ENCODE data around the gene ALKBH6. TPM values are rescaled to one million over a fixed set of nuclear protein-coding genes. Genes with fewer than 3 reads are reported as not detected.

ALKBH6 gene
- total and polyA plus RNA-seq, 10 of the 15 experiments (the other 5 are each of a cell fraction or from before 2014, with no cell fraction given): 1.2 to 56.5 (median 36.1) TPM

DNA sequence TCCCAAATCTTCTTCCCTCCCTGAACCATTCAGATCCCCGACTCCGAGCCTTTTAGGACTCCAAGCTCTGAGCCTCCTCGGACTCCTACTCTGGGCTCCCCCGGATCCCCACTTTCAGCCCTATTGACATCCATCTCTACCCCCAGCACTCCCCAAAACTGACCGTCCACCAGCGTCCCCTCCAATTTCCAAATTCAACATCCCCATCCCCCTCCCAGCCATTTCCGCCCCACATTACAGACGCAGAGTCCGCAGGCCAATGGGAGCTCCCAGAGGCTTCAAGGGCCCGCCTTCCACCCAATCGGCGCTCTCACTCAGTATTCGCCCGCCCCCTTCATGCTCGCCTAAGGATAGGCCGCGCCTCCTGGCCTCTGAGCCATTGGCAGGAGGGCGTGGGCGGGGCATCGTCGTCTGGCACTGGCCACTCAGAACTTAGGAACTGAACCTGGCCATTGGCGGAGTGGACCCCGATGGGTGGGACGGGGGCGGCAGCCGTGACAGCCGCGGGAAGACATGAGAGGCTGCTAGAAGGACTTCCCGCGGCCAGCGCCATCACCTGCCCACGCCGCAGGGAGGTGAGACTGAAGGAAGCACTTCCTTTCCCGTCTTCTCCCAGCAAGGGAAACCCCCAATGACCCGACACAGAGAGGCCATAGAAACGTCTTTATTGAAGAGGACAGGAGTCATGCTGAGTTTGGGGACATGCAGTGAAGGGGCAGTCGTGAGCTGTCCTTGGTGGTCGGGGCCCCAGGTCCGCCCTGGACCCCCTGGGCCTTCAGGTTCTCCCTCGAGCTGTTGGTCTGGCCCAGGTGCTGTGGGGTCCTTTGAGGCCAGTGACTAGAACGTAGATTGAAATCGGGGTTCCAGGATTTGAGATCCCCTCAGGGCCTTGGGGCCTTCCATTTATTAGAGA is at the start of gene ALKBH6 (continued):
- 0 out of 2 replicates have a peak, but pooled peaks have one; percentile 46 for TF ChIP-seq NR2F1 (conservative IDR thresholded peaks at IDR 0.05)
- TF ChIP-seq NKRF (conservative IDR thresholded peaks at IDR 0.05): peak; percentile 88
- TF ChIP-seq RB1 (IDR thresholded peaks at IDR 0.05; ENCODE audit: borderline replicate concordance): peak; percentile 56; the same call in 1 of the 2 replicates
- no peak for TF ChIP-seq BMI1 (IDR thresholded peaks at IDR 0.05; ENCODE audit: borderline replicate concordance)
- peak; percentile 67 for TF ChIP-seq SMAD1 (IDR thresholded peaks at IDR 0.05; ENCODE audit: low read depth, partially characterized antibody)
- TF ChIP-seq KAT2A (conservative IDR thresholded peaks at IDR 0.05; ENCODE audit: control insufficient read depth, low read depth, low read length): no peak
- TF ChIP-seq POLR2AphosphoS2 (IDR thresholded peaks at IDR 0.05; ENCODE audit: low read depth, low read length): no peak
- TF ChIP-seq ZNF24 (IDR thresholded peaks at IDR 0.05): no peak
- TF ChIP-seq SRF (IDR thresholded peaks at IDR 0.05; ENCODE audit: low read depth in 2 of 2, low read length in 2 of 2): peak in 1 of 2 experiments; percentile 35; a peak in 1 of 4 replicates
- TF ChIP-seq CBFB (IDR thresholded peaks at IDR 0.05; ENCODE audit: low read depth): peak; percentile 29; the same call in 1 of the 2 replicates
- no peak for TF ChIP-seq CHD1 (IDR thresholded peaks at IDR 0.05; ENCODE audit: low read depth, low read length)
- no peak for TF ChIP-seq ZNF687 (IDR thresholded peaks at IDR 0.05)
- no peak; the same call in 1 of the 2 replicates for TF ChIP-seq BACH1 (IDR thresholded peaks at IDR 0.05; ENCODE audit: borderline replicate concordance)
- peak; percentile 54 for TF ChIP-seq NFYA (IDR thresholded peaks at IDR 0.05; ENCODE audit: borderline replicate concordance, low read depth, low read length)
- TF ChIP-seq TCF7 (IDR thresholded peaks at IDR 0.05; ENCODE audit: borderline replicate concordance): no peak
- peak; percentile 51; the same call in 1 of the 2 replicates for TF ChIP-seq EED (IDR thresholded peaks at IDR 0.05; ENCODE audit: low read depth)
- no peak for TF ChIP-seq SUPT20H (IDR thresholded peaks at IDR 0.05; ENCODE audit: borderline replicate concordance, control insufficient read depth, low read depth, low read length)
- peak; percentile 15 for TF ChIP-seq MEF2B (IDR thresholded peaks at IDR 0.05; ENCODE audit: partially characterized antibody, poor library complexity, severe bottlenecking)
- no peak for TF ChIP-seq RBBP5 (conservative IDR thresholded peaks at IDR 0.05)
- no peak for TF ChIP-seq FOXK2 (IDR thresholded peaks at IDR 0.05)
- peak; percentile 9; the same call in 1 of the 2 replicates for TF ChIP-seq ATF7 (IDR thresholded peaks at IDR 0.05; ENCODE audit: low read depth)
- TF ChIP-seq SPI1 (IDR thresholded peaks at IDR 0.05; ENCODE audit: borderline replicate concordance, insufficient read depth, low read depth, low read length): peak; percentile 26; the same call in 1 of the 2 replicates
- 0 out of 2 replicates have a peak, but pooled peaks have one; percentile 23 for TF ChIP-seq ELK1 (IDR thresholded peaks at IDR 0.05; ENCODE audit: low read depth, low read length)
